Measurements from ENCODE around the gene NR2C2AP. TPM values are rescaled to one million over a fixed set of nuclear protein-coding genes. Genes with fewer than 3 reads are reported as not detected.

NR2C2AP gene
- total RNA-seq, 4 donors from 2014 or later = 13.5 to 21.3 (median 15.1) TPM

DNA sequence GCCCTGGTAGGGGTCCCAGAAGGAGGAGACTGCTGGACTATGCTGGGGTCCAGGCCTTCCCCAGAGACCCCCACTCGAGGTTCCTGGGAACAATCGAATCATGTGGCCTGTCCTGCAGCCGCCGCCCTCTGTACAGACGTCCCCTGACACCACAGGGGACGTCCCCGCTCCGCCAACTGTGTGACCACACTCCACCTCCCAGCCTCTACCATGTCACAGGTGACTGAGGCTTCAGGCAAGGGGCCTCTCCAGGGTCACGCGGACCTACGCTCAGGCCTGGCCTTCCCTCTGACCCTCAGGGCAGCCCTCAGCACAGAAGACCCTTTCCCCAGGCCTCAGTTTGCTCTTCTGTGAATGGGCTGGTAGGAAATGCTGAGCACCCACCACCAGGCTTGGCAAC lies 51.8 kb downstream of the NR2C2AP start:
- WGBS, 2 donors = 69 to 71% methylated on average over 4 to 11 of the region's 11 CpGs
- no peak for TF ChIP-seq POLR2A (IDR thresholded peaks at IDR 0.05)
- no peak for TF ChIP-seq EP300 (IDR thresholded peaks at IDR 0.05)
- TF ChIP-seq, protein P1, sequence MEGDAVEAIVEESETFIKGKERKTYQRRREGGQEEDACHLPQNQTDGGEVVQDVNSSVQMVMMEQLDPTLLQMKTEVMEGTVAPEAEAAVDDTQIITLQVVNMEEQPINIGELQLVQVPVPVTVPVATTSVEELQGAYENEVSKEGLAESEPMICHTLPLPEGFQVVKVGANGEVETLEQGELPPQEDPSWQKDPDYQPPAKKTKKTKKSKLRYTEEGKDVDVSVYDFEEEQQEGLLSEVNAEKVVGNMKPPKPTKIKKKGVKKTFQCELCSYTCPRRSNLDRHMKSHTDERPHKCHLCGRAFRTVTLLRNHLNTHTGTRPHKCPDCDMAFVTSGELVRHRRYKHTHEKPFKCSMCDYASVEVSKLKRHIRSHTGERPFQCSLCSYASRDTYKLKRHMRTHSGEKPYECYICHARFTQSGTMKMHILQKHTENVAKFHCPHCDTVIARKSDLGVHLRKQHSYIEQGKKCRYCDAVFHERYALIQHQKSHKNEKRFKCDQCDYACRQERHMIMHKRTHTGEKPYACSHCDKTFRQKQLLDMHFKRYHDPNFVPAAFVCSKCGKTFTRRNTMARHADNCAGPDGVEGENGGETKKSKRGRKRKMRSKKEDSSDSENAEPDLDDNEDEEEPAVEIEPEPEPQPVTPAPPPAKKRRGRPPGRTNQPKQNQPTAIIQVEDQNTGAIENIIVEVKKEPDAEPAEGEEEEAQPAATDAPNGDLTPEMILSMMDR (IDR thresholded peaks at IDR 0.05) = no peak
- no peak overlapping the region for H3K4me3 ChIP-seq
- peaks cover 0 to 60% (median 12%) of the 10 kb centered on the region in 3 donors for H3K36me3 ChIP-seq
- H3K27ac ChIP-seq = no peak overlapping the region
- no peaks in the 10 kb centered on the region for H3K4me1 ChIP-seq
- no peaks in the 10 kb centered on the region for H3K9me3 ChIP-seq
- DNase-seq (ENCODE audit: low spot score in 2 of 2) = no peak
- H3K27me3 ChIP-seq = no peaks in the 10 kb centered on the region

Small RNA genes within 50 kb of the gene (small RNA-seq; reads per million reads assigned to genes)
- gene RNU6-1028P = not detected

Other genes with a start within 250 kb of the NR2C2AP start
- gene SUGP2, start 169.9 kb downstream of the NR2C2AP start, total RNA-seq = 10 to 100 TPM; 50.8 to 95.1 (median 65.1) TPM
- gene ARMC6, start 169.8 kb downstream of the NR2C2AP start, total RNA-seq = 10 to 100 TPM; 20.0 to 40.8 (median 24.6) TPM
- gene SLC25A42, start 139.4 kb downstream of the NR2C2AP start, total RNA-seq = 10 to 100 TPM; 13.8 to 25.5 (median 15.5) TPM
- gene TMEM161A, start 64.9 kb downstream of the NR2C2AP start, total RNA-seq = 10 to 100 TPM; 24.1 to 32.1 (median 24.8) TPM
- 1 to 10 TPM in 1 of 4 donors, under 1 TPM in 1, not detected in 2; 0.21 to 3.7 TPM for gene MEF2B, start 33.2 kb downstream of the NR2C2AP start, total RNA-seq
- 10 to 100 TPM; 11.8 to 29.1 (median 18.8) TPM for gene BORCS8, start 11.3 kb downstream of the NR2C2AP start, total RNA-seq
- 10 to 100 TPM; 46.3 to 62.1 (median 56.8) TPM for gene RFXANK, start 11.2 kb downstream of the NR2C2AP start, total RNA-seq
- gene NCAN, start 8.5 kb upstream of the NR2C2AP start, total RNA-seq = not detected
- gene TM6SF2, start 69.9 kb upstream of the NR2C2AP start, total RNA-seq = 1 to 10 TPM in 1 of 4 donors, not detected in 3; 2.1 TPM
- 10 to 100 TPM; 21.6 to 36.0 (median 27.5) TPM for gene SUGP1, start 117.1 kb upstream of the NR2C2AP start, total RNA-seq
- 100 to 1,000 TPM in 2 of 4 donors, 10 to 100 TPM in 2; 56.8 to 108 (median 97.8) TPM for gene MAU2, start 117.4 kb upstream of the NR2C2AP start, total RNA-seq
- gene GATAD2A, start 202.3 kb upstream of the NR2C2AP start, total RNA-seq = 10 to 100 TPM; 34.1 to 69.6 (median 36.8) TPM

Data from tibial nerve (tissue), 4 donors.